Liver (tissue), 9 donors: Measurements from ENCODE around the gene PARP15. TPM values are rescaled to one million over a fixed set of nuclear protein-coding genes. Genes with fewer than 3 reads are reported as not detected.

Source experiments
- DNase-seq: peaks from one replicate; pipeline ENCODE4 v3.0.0-alpha.2; 2017; ENCODE audit warnings: low spot score
- H3K27ac ChIP-seq, 2 donors: one replicate each; pipeline ENCODE4 v1.7.0; 2013; ENCODE audit warnings: inconsistent platforms in 2 of 2, low read length in 2 of 2, control low read depth in 1 of 2, low read depth in 1 of 2, mild to moderate bottlenecking in 1 of 2
- H3K27me3 ChIP-seq, 4 donors: one replicate each; pipeline versions ENCODE4 v1.6.1 to v1.7.0; 2013; ENCODE audit warnings: low read length in 3 of 4, inconsistent platforms in 1 of 4, mild to moderate bottlenecking in 1 of 4, moderate library complexity in 1 of 4; ENCODE audit not compliant: control insufficient read depth in 4 of 4, insufficient read depth in 4 of 4
- H3K36me3 ChIP-seq, 4 donors: one replicate each; pipeline versions ENCODE4 v1.6.1 to v1.7.0; 2013; ENCODE audit warnings: low read length in 3 of 4, mild to moderate bottlenecking in 3 of 4, low read depth in 1 of 4, moderate library complexity in 1 of 4; ENCODE audit not compliant: control insufficient read depth in 4 of 4, insufficient read depth in 3 of 4
- H3K4me1 ChIP-seq, 4 donors: one replicate each; pipeline versions ENCODE4 v1.6.1 to v1.7.0; 2013; ENCODE audit warnings: low read length in 3 of 4, mild to moderate bottlenecking in 3 of 4, moderate library complexity in 1 of 4; ENCODE audit not compliant: control insufficient read depth in 4 of 4, insufficient read depth in 4 of 4
- H3K4me3 ChIP-seq, 3 donors: one replicate each; pipeline versions ENCODE4 v1.6.1 to v1.7.0; 2013; ENCODE audit warnings: low read length in 3 of 3, control low read depth in 1 of 3, low read depth in 1 of 3, mild to moderate bottlenecking in 1 of 3
- H3K9ac ChIP-seq, 2 donors: one replicate each; pipeline ENCODE4 v1.7.0; 2013; ENCODE audit warnings: low read length in 2 of 2, mild to moderate bottlenecking in 2 of 2, moderate library complexity in 2 of 2, control low read depth in 1 of 2, low read depth in 1 of 2
- H3K9me3 ChIP-seq, 4 donors: one replicate each; pipeline versions ENCODE4 v1.6.1 to v1.7.0; 2013; ENCODE audit warnings: low read length in 3 of 4; ENCODE audit not compliant: control insufficient read depth in 4 of 4
- EGR1 ChIP-seq, 2 donors: IDR thresholded peaks; 2 replicates each; pipeline ENCODE4 v1.6.1; 2016 to 2018; ENCODE audit warnings: antibody characterized with exemption in 2 of 2, low read depth in 2 of 2
- FOXA2 ChIP-seq: IDR thresholded peaks from 2 replicates; pipeline ENCODE4 v1.6.1; 2016; ENCODE audit warnings: antibody characterized with exemption
- HNF4A ChIP-seq, 2 donors: conservative IDR thresholded peaks; 2 replicates each; pipeline ENCODE4 v1.6.1; 2016; ENCODE audit warnings: antibody characterized with exemption in 2 of 2, mild to moderate bottlenecking in 2 of 2
- HNF4G ChIP-seq: IDR thresholded peaks from 2 replicates; pipeline ENCODE4 v1.6.1; 2016; ENCODE audit warnings: antibody characterized with exemption
- JUND ChIP-seq, 2 donors: IDR thresholded peaks; 2 replicates each; pipeline ENCODE4 v1.6.1; 2016; ENCODE audit warnings: antibody characterized with exemption in 2 of 2
- NR2F2 ChIP-seq: IDR thresholded peaks from 2 replicates; pipeline ENCODE4 v1.6.1; 2016; ENCODE audit warnings: antibody characterized with exemption
- SP1 ChIP-seq: IDR thresholded peaks from 2 replicates; pipeline ENCODE4 v1.6.1; 2018; ENCODE audit warnings: antibody characterized with exemption, mild to moderate bottlenecking
- TAF1 ChIP-seq: conservative IDR thresholded peaks from 2 replicates; pipeline ENCODE4 v1.6.1; 2016; ENCODE audit warnings: antibody characterized with exemption, mild to moderate bottlenecking
- WGBS: extraction: QIAGEN DNeasy Blood & Tissue Kit; methylation state at CpG from one replicate; pipeline ENCODE4 v1.1.7; 2013; 5-methylcytosine and 5-hydroxymethylcytosine counted together
- polyA plus RNA-seq, 2 donors: library from polyadenylated mRNA; stranded (reverse) in 1 of 2; unstranded in 1 of 2; fragments of 200-250 nt in 1 of 2; fragments of >200 nt in 1 of 2; fragmentation: Nextera tagmentation in 1 of 2; extraction: Ambion mirVana in 1 of 2; gene quantifications; one replicate each; pipeline versions ENCODE4 v1.2.1 to v1.2.3, GENCODE V29; 2013 to 2015
- total RNA-seq, 2 donors: library from RNA; depleted of rRNA; stranded (reverse); fragments of >200 nt; gene quantifications; one replicate each; pipeline ENCODE4 v1.2.3, GENCODE V29; 2014
- TF ChIP-seq, protein P1 (sequence below): IDR thresholded peaks from 2 replicates; pipeline ENCODE4 v1.6.1; 2016; ENCODE audit warnings: antibody characterized with exemption, mild to moderate bottlenecking
- TF ChIP-seq, protein P2 (sequence below): fragments of 150-350 bp; IDR thresholded peaks from 2 replicates; pipeline ENCODE4 v1.5.1; 2017; ENCODE audit warnings: improper control_type of control experiment, low read depth, low read length; ENCODE audit not compliant: missing input control
- TF ChIP-seq, protein P3 (sequence below): IDR thresholded peaks from 2 replicates; pipeline ENCODE4 v1.6.1; 2016; ENCODE audit warnings: antibody characterized with exemption
- TF ChIP-seq, protein P4 (sequence below): IDR thresholded peaks from 2 replicates; pipeline ENCODE4 v1.6.1; 2016; ENCODE audit warnings: antibody characterized with exemption
- donor health status: healthy.
- donor health status: healthy.
- donor health status: healthy.
- donor health status: healthy.
- donor health status: healthy.

Gene PARP15
- total and polyA plus RNA-seq, 4 donors = 0.28 to 3.3 (median 2.5) TPM

DNA sequence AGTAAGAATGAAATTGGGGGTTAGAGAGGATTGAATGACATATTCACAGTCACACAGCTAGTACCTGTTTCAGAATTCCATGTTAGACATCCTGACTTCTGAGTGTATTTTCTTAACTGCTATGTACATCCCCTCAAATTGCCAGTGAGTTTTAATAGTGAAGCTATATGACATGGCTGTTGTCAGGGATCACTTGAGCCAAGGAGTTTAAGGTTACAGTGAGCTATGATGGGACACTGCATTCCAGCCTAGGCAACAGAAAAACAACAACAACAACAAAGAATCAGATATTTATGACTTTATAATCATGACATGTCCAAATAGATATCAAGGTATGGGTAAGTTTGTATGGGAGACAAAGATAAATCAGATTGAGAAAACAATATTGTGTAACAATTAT lies 16.6 kb downstream of the PARP15 start:
- Histone ChIP-seq H3K27ac (no peak overlapping the region), H3K4me1 (no peaks in the 10 kb centered on the region), H3K27me3 (no peaks in the 10 kb centered on the region), H3K36me3 (no peaks in the 10 kb centered on the region), H3K9ac (no peak overlapping the region), H3K4me3 (no peak overlapping the region), H3K9me3 (no peaks in the 10 kb centered on the region)
- no peak for DNase-seq
- TF ChIP-seq NR2F2 = no peak
- TF ChIP-seq TAF1 = no peak
- no peak for TF ChIP-seq EGR1 (IDR thresholded peaks at IDR 0.05; ENCODE audit: low read depth in 2 of 2)
- no peak for TF ChIP-seq JUND (IDR thresholded peaks at IDR 0.05)

DNA sequence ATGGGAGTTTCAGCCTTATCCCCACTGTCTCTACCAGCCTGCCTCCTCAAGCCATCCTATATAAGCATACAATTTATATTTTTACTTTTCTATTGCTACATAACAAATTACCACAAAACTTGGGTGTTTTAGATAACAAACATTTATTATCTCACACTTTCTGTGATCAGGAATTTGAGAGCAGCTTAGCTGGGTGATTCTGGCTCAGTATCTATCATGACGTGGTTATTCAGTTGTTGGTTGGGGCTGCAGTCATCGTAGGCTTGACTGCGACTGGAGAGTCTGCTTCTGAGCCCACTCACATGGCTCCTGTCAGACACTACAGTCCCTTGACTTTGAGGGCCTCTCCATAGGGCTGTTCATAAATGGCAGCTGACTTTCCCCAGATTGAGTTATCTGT lies 20.7 kb downstream of the PARP15 start:
- no peak overlapping the region for H3K4me3 ChIP-seq
- no peaks in the 10 kb centered on the region for H3K4me1 ChIP-seq
- H3K36me3 ChIP-seq = no peaks in the 10 kb centered on the region
- H3K27me3 ChIP-seq = no peaks in the 10 kb centered on the region
- H3K9me3 ChIP-seq = no peaks in the 10 kb centered on the region
- no peak overlapping the region for H3K9ac ChIP-seq
- TF ChIP-seq, protein P1, sequence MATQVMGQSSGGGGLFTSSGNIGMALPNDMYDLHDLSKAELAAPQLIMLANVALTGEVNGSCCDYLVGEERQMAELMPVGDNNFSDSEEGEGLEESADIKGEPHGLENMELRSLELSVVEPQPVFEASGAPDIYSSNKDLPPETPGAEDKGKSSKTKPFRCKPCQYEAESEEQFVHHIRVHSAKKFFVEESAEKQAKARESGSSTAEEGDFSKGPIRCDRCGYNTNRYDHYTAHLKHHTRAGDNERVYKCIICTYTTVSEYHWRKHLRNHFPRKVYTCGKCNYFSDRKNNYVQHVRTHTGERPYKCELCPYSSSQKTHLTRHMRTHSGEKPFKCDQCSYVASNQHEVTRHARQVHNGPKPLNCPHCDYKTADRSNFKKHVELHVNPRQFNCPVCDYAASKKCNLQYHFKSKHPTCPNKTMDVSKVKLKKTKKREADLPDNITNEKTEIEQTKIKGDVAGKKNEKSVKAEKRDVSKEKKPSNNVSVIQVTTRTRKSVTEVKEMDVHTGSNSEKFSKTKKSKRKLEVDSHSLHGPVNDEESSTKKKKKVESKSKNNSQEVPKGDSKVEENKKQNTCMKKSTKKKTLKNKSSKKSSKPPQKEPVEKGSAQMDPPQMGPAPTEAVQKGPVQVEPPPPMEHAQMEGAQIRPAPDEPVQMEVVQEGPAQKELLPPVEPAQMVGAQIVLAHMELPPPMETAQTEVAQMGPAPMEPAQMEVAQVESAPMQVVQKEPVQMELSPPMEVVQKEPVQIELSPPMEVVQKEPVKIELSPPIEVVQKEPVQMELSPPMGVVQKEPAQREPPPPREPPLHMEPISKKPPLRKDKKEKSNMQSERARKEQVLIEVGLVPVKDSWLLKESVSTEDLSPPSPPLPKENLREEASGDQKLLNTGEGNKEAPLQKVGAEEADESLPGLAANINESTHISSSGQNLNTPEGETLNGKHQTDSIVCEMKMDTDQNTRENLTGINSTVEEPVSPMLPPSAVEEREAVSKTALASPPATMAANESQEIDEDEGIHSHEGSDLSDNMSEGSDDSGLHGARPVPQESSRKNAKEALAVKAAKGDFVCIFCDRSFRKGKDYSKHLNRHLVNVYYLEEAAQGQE = no peak
- TF ChIP-seq, protein P2, sequence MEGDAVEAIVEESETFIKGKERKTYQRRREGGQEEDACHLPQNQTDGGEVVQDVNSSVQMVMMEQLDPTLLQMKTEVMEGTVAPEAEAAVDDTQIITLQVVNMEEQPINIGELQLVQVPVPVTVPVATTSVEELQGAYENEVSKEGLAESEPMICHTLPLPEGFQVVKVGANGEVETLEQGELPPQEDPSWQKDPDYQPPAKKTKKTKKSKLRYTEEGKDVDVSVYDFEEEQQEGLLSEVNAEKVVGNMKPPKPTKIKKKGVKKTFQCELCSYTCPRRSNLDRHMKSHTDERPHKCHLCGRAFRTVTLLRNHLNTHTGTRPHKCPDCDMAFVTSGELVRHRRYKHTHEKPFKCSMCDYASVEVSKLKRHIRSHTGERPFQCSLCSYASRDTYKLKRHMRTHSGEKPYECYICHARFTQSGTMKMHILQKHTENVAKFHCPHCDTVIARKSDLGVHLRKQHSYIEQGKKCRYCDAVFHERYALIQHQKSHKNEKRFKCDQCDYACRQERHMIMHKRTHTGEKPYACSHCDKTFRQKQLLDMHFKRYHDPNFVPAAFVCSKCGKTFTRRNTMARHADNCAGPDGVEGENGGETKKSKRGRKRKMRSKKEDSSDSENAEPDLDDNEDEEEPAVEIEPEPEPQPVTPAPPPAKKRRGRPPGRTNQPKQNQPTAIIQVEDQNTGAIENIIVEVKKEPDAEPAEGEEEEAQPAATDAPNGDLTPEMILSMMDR = no peak
- TF ChIP-seq HNF4A (conservative IDR thresholded peaks at IDR 0.05) (no peak), NR2F2 (no peak), EGR1 (IDR thresholded peaks at IDR 0.05; ENCODE audit: low read depth in 2 of 2) (no peak), FOXA2 (no peak), HNF4G (no peak), TAF1 (no peak), SP1 (no peak)
- TF ChIP-seq, protein P3, sequence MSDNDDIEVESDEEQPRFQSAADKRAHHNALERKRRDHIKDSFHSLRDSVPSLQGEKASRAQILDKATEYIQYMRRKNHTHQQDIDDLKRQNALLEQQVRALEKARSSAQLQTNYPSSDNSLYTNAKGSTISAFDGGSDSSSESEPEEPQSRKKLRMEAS = no peak
- TF ChIP-seq, protein P4, sequence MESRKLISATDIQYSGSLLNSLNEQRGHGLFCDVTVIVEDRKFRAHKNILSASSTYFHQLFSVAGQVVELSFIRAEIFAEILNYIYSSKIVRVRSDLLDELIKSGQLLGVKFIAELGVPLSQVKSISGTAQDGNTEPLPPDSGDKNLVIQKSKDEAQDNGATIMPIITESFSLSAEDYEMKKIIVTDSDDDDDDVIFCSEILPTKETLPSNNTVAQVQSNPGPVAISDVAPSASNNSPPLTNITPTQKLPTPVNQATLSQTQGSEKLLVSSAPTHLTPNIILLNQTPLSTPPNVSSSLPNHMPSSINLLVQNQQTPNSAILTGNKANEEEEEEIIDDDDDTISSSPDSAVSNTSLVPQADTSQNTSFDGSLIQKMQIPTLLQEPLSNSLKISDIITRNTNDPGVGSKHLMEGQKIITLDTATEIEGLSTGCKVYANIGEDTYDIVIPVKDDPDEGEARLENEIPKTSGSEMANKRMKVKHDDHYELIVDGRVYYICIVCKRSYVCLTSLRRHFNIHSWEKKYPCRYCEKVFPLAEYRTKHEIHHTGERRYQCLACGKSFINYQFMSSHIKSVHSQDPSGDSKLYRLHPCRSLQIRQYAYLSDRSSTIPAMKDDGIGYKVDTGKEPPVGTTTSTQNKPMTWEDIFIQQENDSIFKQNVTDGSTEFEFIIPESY = no peak
- DNase-seq = no peak
- H3K27ac ChIP-seq = no peak overlapping the region
- 95% methylated on average over 3 of the region's 3 CpGs for WGBS
